CD4-positive, CD25-positive, alpha-beta regulatory T cell (primary cell): ENCODE data around the gene NEMP2. TPM values are rescaled to one million over a fixed set of nuclear protein-coding genes. Genes with fewer than 3 reads are reported as not detected.

Experiments
- ATAC-seq, 2 donors: fragments of 150-1000 bp; cut with Tn5 transposase; one replicate each; pipeline ENCODE4 v1.10.0; 2021; ENCODE audit warnings: low read depth in 2 of 2, moderate number of reproducible peaks in 2 of 2, moderate library complexity in 1 of 2
- DNase-seq, 3 donors: peaks; one replicate each; pipeline versions ENCODE4 v3.0.0 to v3.0.0-alpha.2; 2012 to 2022; ENCODE audit warnings: mixed read lengths in 1 of 3
- H3K27ac ChIP-seq: one replicate; pipeline ENCODE4 v1.7.0; 2013; ENCODE audit warnings: mild to moderate bottlenecking, low read length; ENCODE audit not compliant: insufficient read depth, poor library complexity, severe bottlenecking
- H3K27me3 ChIP-seq: one replicate; pipeline ENCODE4 v1.7.0; 2013; ENCODE audit warnings: low read length; ENCODE audit not compliant: control insufficient read depth, insufficient read depth
- H3K36me3 ChIP-seq: one replicate; pipeline ENCODE4 v1.7.0; 2013; ENCODE audit warnings: mild to moderate bottlenecking, low read length, moderate library complexity; ENCODE audit not compliant: control insufficient read depth, insufficient read depth
- H3K4me1 ChIP-seq: 2 replicates; pipeline ENCODE4 v1.7.0; 2013; ENCODE audit warnings: mild to moderate bottlenecking, low read length; ENCODE audit not compliant: insufficient read depth, control insufficient read depth, poor library complexity, severe bottlenecking
- H3K4me3 ChIP-seq: one replicate; pipeline ENCODE4 v1.7.0; 2013; ENCODE audit warnings: low read depth, mild to moderate bottlenecking, low read length, moderate library complexity
- H3K9me3 ChIP-seq, 2 experiments: 1 replicate in 1 of 2; 2 replicates in 1 of 2; pipeline ENCODE4 v1.7.0; 2013; ENCODE audit warnings: low read length in 2 of 2, mild to moderate bottlenecking in 1 of 2, moderate library complexity in 1 of 2; ENCODE audit not compliant: control insufficient read depth in 2 of 2
- H3K27ac Mint-ChIP-seq, 3 donors: one replicate each; pipeline ENCODE4 v1.8.0; 2020 to 2022; ENCODE audit warnings: mild to moderate bottlenecking in 3 of 3, mixed read lengths in 3 of 3, moderate library complexity in 2 of 3
- H3K27me3 Mint-ChIP-seq: one replicate; pipeline ENCODE4 v1.8.0; 2022; ENCODE audit warnings: mild to moderate bottlenecking, mixed read lengths
- H3K36me3 Mint-ChIP-seq: one replicate; pipeline ENCODE4 v1.8.0; 2020; ENCODE audit warnings: mixed read lengths
- H3K4me1 Mint-ChIP-seq, 4 donors: one replicate each; pipeline ENCODE4 v1.8.0; 2020 to 2022; ENCODE audit warnings: mixed read lengths in 4 of 4, mild to moderate bottlenecking in 1 of 4
- H3K4me3 Mint-ChIP-seq, 4 donors: one replicate each; pipeline ENCODE4 v1.8.0; 2020 to 2022; ENCODE audit warnings: mild to moderate bottlenecking in 4 of 4, mixed read lengths in 4 of 4, moderate library complexity in 3 of 4
- H3K9me3 Mint-ChIP-seq, 7 donors: one replicate each; pipeline ENCODE4 v1.8.0; 2020 to 2022; ENCODE audit warnings: mixed read lengths in 7 of 7, mild to moderate bottlenecking in 3 of 7, moderate library complexity in 2 of 7
- polyA plus RNA-seq, 4 donors: library from polyadenylated mRNA; unstranded; fragments of 300-500 nt; fragmentation: Illumina TruSeq; gene quantifications; one replicate each; pipeline ENCODE4 v1.2.3, GENCODE V29; 2021
- total RNA-seq: library from RNA; stranded (reverse); gene quantifications from one replicate; pipeline ENCODE4 v1.2.3, GENCODE V29; 2022

Gene NEMP2
- total and polyA plus RNA-seq, 5 donors from 2014 or later = 10.7 to 14.9 (median 14.4) TPM

DNA sequence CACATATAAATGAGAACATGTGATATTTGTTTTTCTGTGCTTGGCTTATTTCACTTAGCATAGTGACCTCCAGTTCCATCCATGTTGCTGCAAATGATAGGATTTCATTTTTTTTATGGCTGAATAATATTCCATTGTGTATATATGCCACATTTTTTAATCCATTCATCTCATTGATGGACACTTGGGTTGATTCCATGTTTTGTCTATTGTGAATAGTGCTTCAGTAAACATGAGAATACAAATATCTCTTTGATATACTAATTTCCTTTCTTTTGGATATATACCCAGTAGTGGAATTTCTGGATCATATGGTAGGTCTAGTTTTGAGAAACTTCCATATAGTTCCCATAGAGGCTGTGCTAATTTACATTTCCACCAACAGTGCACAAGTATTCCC, 3.7 kb upstream of the NEMP2 start:
- Histone ChIP-seq H3K36me3 (no peaks in the 10 kb centered on the region), H3K4me3 (no peak overlapping the region), H3K27me3 (no peaks in the 10 kb centered on the region), H3K4me1 (peaks cover 26% of the 10 kb centered on the region), H3K9me3 (peaks cover 21 to 37% of the 10 kb centered on the region in 2 experiments), H3K27ac (peak overlapping the region; percentile 26)
- DNase-seq (no peak), ATAC-seq (no peak)
- H3K4me3 Mint-ChIP-seq = peak overlapping the region in 2 of 4 donors; percentile 17 to 100
- H3K36me3 Mint-ChIP-seq = peaks cover 18% of the 10 kb centered on the region
- peaks cover 0 to 47% (median 23%) of the 10 kb centered on the region in 7 donors for H3K9me3 Mint-ChIP-seq
- peaks cover 0 to 28% (median 12%) of the 10 kb centered on the region in 4 donors for H3K4me1 Mint-ChIP-seq
- H3K27ac Mint-ChIP-seq = no peak overlapping the region
- no peaks in the 10 kb centered on the region for H3K27me3 Mint-ChIP-seq

DNA sequence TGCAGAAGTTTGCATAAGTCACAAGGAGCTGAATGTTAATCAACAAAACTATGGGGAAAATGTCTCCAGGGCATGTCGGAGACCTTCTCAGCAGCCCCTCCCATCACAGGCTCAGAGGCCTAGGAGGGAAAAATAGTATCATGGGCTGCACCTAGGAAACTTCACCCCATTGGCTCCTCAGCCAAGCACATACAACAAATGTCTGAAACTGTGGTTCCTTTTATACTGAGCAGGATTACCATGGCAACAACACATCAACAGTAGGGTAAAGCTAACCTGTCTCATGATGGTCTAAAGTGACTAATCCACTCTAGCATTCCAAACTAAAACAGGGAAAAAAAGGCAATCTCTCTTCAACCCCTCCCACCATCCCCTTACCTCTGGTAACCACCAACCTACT, 3.2 kb upstream of the NEMP2 start:
- Histone ChIP-seq H3K27me3 (no peaks in the 10 kb centered on the region), H3K27ac (peak overlapping the region; percentile 26), H3K9me3 (peaks cover 21 to 37% of the 10 kb centered on the region in 2 experiments), H3K36me3 (no peaks in the 10 kb centered on the region), H3K4me1 (peaks cover 30% of the 10 kb centered on the region), H3K4me3 (no peak overlapping the region)
- Mint-ChIP-seq H3K27me3 (no peaks in the 10 kb centered on the region), H3K4me1 (peaks cover 0 to 32% (median 14%) of the 10 kb centered on the region in 4 donors), H3K9me3 (peaks cover 0 to 47% (median 20%) of the 10 kb centered on the region in 7 donors), H3K4me3 (peak overlapping the region in 1 of 4 donors; percentile 100), H3K27ac (peak overlapping the region in 1 of 3 donors; percentile 28), H3K36me3 (peaks cover 18% of the 10 kb centered on the region)
- peak in 1 of 3 donors; percentile 37 for DNase-seq
- no peak for ATAC-seq

DNA sequence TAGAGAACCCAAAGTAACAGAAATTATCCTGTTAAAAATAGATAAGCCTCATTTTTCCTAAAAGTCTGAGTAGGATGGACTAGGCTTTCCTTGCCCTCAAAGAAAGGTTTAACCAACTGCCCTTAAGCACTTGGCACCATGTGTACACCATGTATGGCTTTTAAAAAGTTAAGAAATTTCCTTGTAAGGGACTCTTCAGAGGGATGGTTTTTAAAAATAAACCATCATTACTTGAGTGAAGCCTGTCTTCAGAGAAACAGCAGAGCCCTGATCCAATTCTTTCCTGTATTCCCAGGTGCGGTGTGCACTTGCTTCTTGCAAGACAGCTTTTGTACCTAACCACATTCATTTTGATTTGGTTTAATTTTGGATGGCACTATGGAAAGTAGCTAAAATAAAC, 1.1 kb upstream of the NEMP2 start:
- Histone ChIP-seq H3K4me1 (peaks cover 48% of the 10 kb centered on the region), H3K4me3 (peak overlapping the region; percentile 86), H3K9me3 (peaks cover 10 to 25% of the 10 kb centered on the region in 2 experiments), H3K27ac (peak overlapping the region; percentile 96), H3K27me3 (no peaks in the 10 kb centered on the region), H3K36me3 (no peaks in the 10 kb centered on the region)
- ATAC-seq = no peak
- H3K9me3 Mint-ChIP-seq = peaks cover 0 to 30% (median 14%) of the 10 kb centered on the region in 7 donors
- H3K4me1 Mint-ChIP-seq = peaks cover 10 to 52% (median 28%) of the 10 kb centered on the region in 4 donors
- H3K27ac Mint-ChIP-seq = peak overlapping the region in 2 of 3 donors; percentile 60 to 99
- H3K36me3 Mint-ChIP-seq = peaks cover 6% of the 10 kb centered on the region
- no peaks in the 10 kb centered on the region for H3K27me3 Mint-ChIP-seq
- DNase-seq = no peak
- H3K4me3 Mint-ChIP-seq = peak overlapping the region; percentile 63 to 100 (median 94)

DNA sequence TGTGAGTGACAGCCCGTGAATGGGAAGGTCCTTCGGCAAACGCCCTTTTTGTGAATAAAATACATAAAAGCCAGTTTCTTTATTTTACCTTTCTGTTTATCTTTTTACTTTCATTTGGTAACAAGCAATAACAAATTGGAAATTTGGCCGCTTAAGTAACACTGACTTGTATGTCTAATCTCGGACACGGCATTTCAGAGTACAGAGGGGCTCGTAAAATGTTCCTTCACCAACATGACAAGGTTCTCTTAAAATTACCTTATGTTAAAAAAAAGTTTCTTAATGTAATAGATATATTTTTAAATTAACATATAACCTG, 558 bp upstream of the NEMP2 start:
- Mint-ChIP-seq H3K27ac (peak overlapping the region; percentile 97 to 99 (median 97)), H3K36me3 (peaks cover 4% of the 10 kb centered on the region)
- no peak for ATAC-seq

DNA sequence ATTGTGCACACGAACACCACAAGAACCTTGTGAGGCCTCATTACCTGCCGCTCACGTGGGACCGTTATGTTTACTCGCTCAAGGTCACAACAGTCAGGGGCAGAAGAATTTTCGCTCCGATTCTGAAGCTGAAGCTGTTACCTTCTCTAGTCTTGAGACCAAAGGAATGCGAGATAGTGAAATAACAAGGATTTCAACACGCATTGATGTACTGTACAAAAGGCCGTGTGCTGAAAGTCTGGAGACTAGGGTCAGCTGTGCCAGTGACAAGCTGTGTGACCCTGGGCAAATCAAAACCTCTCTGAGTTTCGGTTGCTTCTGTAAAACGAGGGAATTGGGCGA, 583 bp downstream of the NEMP2 start:
- H3K36me3 Mint-ChIP-seq = peaks cover 7% of the 10 kb centered on the region
- Histone ChIP-seq H3K27me3 (no peaks in the 10 kb centered on the region), H3K27ac (peak overlapping the region; percentile 96), H3K4me3 (peak overlapping the region; percentile 85), H3K9me3 (peaks cover under 1 to 12% of the 10 kb centered on the region in 2 experiments), H3K4me1 (peaks cover 63% of the 10 kb centered on the region), H3K36me3 (no peaks in the 10 kb centered on the region)
- peak overlapping the region; percentile 95 to 100 (median 96) for H3K4me3 Mint-ChIP-seq
- peaks cover 23 to 68% (median 41%) of the 10 kb centered on the region in 4 donors for H3K4me1 Mint-ChIP-seq
- peak overlapping the region; percentile 99 to 100 (median 99) for H3K27ac Mint-ChIP-seq
- H3K27me3 Mint-ChIP-seq = no peaks in the 10 kb centered on the region
- H3K9me3 Mint-ChIP-seq = peaks cover 0 to 19% (median 6%) of the 10 kb centered on the region in 7 donors
- DNase-seq (peak; percentile 38 to 92 (median 67)), ATAC-seq (peak; percentile 69 to 70)

More for the DNA sequence above, 558 bp upstream of the NEMP2 start:
- Histone ChIP-seq H3K27me3 (no peaks in the 10 kb centered on the region), H3K4me1 (peaks cover 53% of the 10 kb centered on the region), H3K9me3 (peaks cover 6 to 20% of the 10 kb centered on the region in 2 experiments), H3K4me3 (peak overlapping the region; percentile 86), H3K27ac (peak overlapping the region; percentile 96), H3K36me3 (no peaks in the 10 kb centered on the region)
- H3K9me3 Mint-ChIP-seq = peaks cover 0 to 26% (median 12%) of the 10 kb centered on the region in 7 donors
- peak overlapping the region; percentile 94 to 100 (median 96) for H3K4me3 Mint-ChIP-seq
- DNase-seq = no peak
- peaks cover 15 to 57% (median 32%) of the 10 kb centered on the region in 4 donors for H3K4me1 Mint-ChIP-seq
- H3K27me3 Mint-ChIP-seq = no peaks in the 10 kb centered on the region

DNA sequence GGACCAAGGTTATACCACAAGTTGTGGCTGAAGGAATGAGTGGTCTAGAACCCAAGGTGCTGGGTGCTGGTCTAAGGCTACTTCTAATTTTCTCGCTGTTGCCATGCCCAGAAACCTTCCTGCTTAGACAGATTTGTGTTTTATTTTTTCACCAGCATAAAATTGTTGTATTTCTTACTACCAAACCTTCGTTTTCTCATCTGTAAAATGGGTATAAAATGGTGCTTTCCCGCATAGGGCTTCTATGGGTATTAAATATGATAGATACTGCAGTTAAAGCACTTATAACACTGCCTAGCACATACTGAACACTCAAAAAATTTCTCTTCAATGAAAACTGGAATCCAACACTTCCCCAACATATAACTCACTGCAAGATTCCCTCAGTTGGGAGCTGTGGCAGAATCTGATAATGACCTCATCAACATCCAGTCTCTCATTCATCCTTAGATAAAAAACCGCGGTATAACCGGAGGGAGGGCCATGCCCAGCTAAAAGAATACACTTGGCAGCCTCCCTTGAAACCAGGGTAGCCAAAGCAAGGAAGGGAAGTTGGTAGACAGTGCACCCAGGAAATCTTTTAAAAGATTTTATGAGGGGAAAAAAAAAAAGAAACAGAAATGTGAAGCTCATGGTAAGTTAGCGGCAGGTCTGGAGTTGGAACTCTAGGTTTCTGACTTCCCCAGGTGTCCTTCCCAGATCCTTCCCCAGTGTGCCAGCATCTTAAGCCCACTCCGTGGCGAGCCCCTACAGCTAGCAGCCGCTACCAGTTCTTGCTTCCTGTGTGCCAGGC, 1.2 kb downstream of the NEMP2 start:
- peak overlapping the region; percentile 85 for H3K4me3 ChIP-seq
- DNase-seq = no peak
- H3K27ac Mint-ChIP-seq = peak overlapping the region; percentile 99 to 100 (median 99)
- H3K27ac ChIP-seq = peak overlapping the region; percentile 96
- peaks cover 0 to 9% of the 10 kb centered on the region in 2 experiments for H3K9me3 ChIP-seq
- peaks cover 3% of the 10 kb centered on the region for H3K36me3 Mint-ChIP-seq
- peaks cover 63% of the 10 kb centered on the region for H3K4me1 ChIP-seq
- peak overlapping the region; percentile 95 to 100 (median 96) for H3K4me3 Mint-ChIP-seq
- no peak for ATAC-seq
- no peaks in the 10 kb centered on the region for H3K36me3 ChIP-seq
- H3K4me1 Mint-ChIP-seq = peaks cover 23 to 74% (median 46%) of the 10 kb centered on the region in 4 donors
- H3K27me3 Mint-ChIP-seq = no peaks in the 10 kb centered on the region
- H3K27me3 ChIP-seq = no peaks in the 10 kb centered on the region
- peaks cover 0 to 13% (median 4%) of the 10 kb centered on the region in 7 donors for H3K9me3 Mint-ChIP-seq

GRCh38 chr2:190532581-190532980, 1.9 kb downstream of the NEMP2 start:
- Histone ChIP-seq H3K36me3 (no peaks in the 10 kb centered on the region), H3K4me1 (peaks cover 63% of the 10 kb centered on the region), H3K27me3 (no peaks in the 10 kb centered on the region), H3K9me3 (peaks cover 0 to 5% of the 10 kb centered on the region in 2 experiments), H3K27ac (peak overlapping the region; percentile 96), H3K4me3 (peak overlapping the region; percentile 85)
- H3K4me1 Mint-ChIP-seq = peaks cover 23 to 82% (median 50%) of the 10 kb centered on the region in 4 donors
- peak overlapping the region; percentile 99 to 100 (median 99) for H3K27ac Mint-ChIP-seq
- DNase-seq (peak in 1 of 3 donors; percentile 44), ATAC-seq (no peak)
- peak overlapping the region; percentile 95 to 100 (median 96) for H3K4me3 Mint-ChIP-seq
- H3K36me3 Mint-ChIP-seq = peaks cover 8% of the 10 kb centered on the region
- H3K9me3 Mint-ChIP-seq = peaks cover 0 to 9% (median 0%) of the 10 kb centered on the region in 7 donors
- H3K27me3 Mint-ChIP-seq = no peaks in the 10 kb centered on the region
